ENCODE results near the gene MRPL12.

DNA sequence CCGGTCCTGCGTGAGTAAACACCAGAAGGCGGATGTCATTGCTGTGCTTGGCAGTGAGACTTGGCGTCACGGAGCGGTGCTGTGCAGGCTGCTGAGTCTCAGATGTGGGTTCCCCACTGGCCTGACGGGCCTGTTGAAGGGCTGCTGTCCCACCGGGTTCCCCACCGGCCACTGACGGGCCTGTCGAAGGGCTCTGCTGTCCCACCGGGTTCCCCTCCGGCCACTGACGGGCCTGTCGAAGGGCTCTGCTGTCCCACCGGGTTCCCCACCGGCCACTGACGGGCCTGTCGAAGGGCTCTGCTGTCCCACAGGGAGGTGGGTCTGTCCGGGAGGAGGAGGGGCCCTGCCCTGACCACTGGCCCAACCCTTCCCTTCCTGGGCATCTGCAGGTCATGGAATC is 16.6 kb upstream of the MRPL12 start:
- TF ChIP-seq, protein P1, sequence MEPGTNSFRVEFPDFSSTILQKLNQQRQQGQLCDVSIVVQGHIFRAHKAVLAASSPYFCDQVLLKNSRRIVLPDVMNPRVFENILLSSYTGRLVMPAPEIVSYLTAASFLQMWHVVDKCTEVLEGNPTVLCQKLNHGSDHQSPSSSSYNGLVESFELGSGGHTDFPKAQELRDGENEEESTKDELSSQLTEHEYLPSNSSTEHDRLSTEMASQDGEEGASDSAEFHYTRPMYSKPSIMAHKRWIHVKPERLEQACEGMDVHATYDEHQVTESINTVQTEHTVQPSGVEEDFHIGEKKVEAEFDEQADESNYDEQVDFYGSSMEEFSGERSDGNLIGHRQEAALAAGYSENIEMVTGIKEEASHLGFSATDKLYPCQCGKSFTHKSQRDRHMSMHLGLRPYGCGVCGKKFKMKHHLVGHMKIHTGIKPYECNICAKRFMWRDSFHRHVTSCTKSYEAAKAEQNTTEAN (CRISPR knock-in tag; IDR thresholded peaks at IDR 0.05), result no peak
- TF ChIP-seq, protein P2, sequence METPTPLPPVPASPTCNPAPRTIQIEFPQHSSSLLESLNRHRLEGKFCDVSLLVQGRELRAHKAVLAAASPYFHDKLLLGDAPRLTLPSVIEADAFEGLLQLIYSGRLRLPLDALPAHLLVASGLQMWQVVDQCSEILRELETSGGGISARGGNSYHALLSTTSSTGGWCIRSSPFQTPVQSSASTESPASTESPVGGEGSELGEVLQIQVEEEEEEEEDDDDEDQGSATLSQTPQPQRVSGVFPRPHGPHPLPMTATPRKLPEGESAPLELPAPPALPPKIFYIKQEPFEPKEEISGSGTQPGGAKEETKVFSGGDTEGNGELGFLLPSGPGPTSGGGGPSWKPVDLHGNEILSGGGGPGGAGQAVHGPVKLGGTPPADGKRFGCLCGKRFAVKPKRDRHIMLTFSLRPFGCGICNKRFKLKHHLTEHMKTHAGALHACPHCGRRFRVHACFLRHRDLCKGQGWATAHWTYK (CRISPR knock-in tag; IDR thresholded peaks at IDR 0.05), result no peak
- TF ChIP-seq SRSF9 (IDR thresholded peaks at IDR 0.05; ENCODE audit: borderline replicate concordance, low read depth, low read length), result no peak
- TF ChIP-seq, protein P3, sequence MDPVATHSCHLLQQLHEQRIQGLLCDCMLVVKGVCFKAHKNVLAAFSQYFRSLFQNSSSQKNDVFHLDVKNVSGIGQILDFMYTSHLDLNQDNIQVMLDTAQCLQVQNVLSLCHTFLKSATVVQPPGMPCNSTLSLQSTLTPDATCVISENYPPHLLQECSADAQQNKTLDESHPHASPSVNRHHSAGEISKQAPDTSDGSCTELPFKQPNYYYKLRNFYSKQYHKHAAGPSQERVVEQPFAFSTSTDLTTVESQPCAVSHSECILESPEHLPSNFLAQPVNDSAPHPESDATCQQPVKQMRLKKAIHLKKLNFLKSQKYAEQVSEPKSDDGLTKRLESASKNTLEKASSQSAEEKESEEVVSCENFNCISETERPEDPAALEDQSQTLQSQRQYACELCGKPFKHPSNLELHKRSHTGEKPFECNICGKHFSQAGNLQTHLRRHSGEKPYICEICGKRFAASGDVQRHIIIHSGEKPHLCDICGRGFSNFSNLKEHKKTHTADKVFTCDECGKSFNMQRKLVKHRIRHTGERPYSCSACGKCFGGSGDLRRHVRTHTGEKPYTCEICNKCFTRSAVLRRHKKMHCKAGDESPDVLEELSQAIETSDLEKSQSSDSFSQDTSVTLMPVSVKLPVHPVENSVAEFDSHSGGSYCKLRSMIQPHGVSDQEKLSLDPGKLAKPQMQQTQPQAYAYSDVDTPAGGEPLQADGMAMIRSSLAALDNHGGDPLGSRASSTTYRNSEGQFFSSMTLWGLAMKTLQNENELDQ (CRISPR knock-in tag; IDR thresholded peaks at IDR 0.05; ENCODE audit: borderline replicate concordance), result no peak
- no peak for TF ChIP-seq CTCF (IDR thresholded peaks at IDR 0.05 in 2 of 3, conservative IDR thresholded peaks at IDR 0.05 in 1 of 3; ENCODE audit: insufficient read depth in 2 of 3, low read depth in 1 of 3, low read length in 3 of 3)
